Fibroblast of the aortic adventitia (primary cell): ENCODE results near the gene PYGO1. TPM values are rescaled to one million over a fixed set of nuclear protein-coding genes. Genes with fewer than 3 reads are reported as not detected.

Experiments used
- DNase-seq: peaks from one replicate; pipeline ENCODE4 v3.0.0-alpha.2; 2010; ENCODE audit warnings: low read depth
- H3K4me3 ChIP-seq: 2 replicates; pipeline ENCODE4 v1.5.1; 2011; ENCODE audit warnings: low read depth, mild to moderate bottlenecking, control low read depth, low read length, moderate library complexity
- CTCF ChIP-seq: IDR thresholded peaks from 2 replicates; pipeline ENCODE4 v1.5.1; 2011; ENCODE audit warnings: mild to moderate bottlenecking, low read length, control low read depth, inconsistent platforms; ENCODE audit not compliant: insufficient read depth
- total RNA-seq: library from RNA; depleted of rRNA; stranded (reverse); fragments of >200 nt; gene quantifications from 2 replicates; pipeline ENCODE4 v1.2.3, GENCODE V29; 2012; ENCODE audit warnings: low replicate concordance

Gene PYGO1
- total RNA-seq, result 7.3 and 21.2 TPM in 2 replicates

GRCh38 chr15:55588070-55588814 lies at the start of gene PYGO1:
PYGO1 (minus strand) TSS chr15:55588345; CDS start chr15:55587883, 462 bp downstream.
- no peak for TF ChIP-seq CTCF
- peak; percentile 56 for DNase-seq

GRCh38 chr15:55637086-55637485 lies 48.9 kb upstream of the PYGO1 start:
- H3K4me3 ChIP-seq, result no peak overlapping the region
- no peak for DNase-seq
- TF ChIP-seq CTCF, result no peak

More at GRCh38 chr15:55588070-55588814, at the start of gene PYGO1:
- H3K4me3 ChIP-seq, result peak within 1 kb of the TSS; percentile 76

- TF ChIP-seq CTCF, result no peak
- DNase-seq, result no peak
- no peak overlapping the region for H3K4me3 ChIP-seq
Observed at GRCh38 chr15:55633731-55634130, 45.6 kb upstream of the PYGO1 start.

- TF ChIP-seq CTCF, result no peak
- no peak for DNase-seq
- H3K4me3 ChIP-seq, result no peak overlapping the region
Observed at GRCh38 chr15:55632434-55632833, 44.3 kb upstream of the PYGO1 start.

- no peak for TF ChIP-seq CTCF
- H3K4me3 ChIP-seq, result no peak overlapping the region
- DNase-seq, result no peak
Observed at GRCh38 chr15:55630858-55631257, 42.7 kb upstream of the PYGO1 start.

- no peak overlapping the region for H3K4me3 ChIP-seq
- DNase-seq, result peak; percentile 5
- TF ChIP-seq CTCF, result no peak
Observed at GRCh38 chr15:55628369-55628730, 40.2 kb upstream of the PYGO1 start.
